ENCODE measurements around the gene MEX3C.

MEX3C gene

DNA sequence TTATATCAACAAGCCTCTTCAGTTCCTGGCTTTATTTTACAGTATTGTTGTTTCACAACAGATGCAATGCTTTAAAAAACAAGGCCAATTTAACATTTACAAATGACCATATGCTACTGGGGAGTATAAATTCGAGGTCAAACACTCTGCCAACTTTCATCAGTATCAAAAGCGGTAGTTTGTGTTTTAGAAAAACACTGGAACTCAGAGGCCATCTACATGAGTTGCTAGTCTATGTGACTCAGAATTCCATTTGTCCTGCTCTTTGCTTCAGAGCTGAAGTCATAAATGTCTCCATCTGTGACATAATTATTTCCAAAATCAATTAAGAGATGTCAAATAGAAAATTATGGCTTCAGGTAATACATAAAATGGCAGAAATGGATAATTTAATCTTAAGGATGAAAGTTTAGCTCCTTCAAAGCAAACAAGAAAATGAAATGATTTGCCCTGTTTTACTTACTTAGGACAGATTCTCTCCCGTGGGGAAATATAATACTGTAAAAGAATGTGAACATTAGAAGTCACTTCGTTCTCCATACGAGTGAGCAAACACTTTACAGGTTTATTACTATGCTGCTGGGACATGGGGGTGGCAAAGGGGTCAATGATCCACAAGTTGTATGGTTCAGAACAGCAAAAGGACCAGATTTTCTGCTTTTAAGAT is 3.7 kb downstream of the MEX3C start:
- DNase-seq (ENCODE audit: low read depth), result no peak
- TF ChIP-seq MAX (IDR thresholded peaks at IDR 0.05; ENCODE audit: low read depth, low read length) (no peak), MYC (IDR thresholded peaks at IDR 0.05; ENCODE audit: low read depth, low read length) (no peak), POLR2A (IDR thresholded peaks at IDR 0.05; ENCODE audit: extremely low read depth, insufficient read length) (no peak), CTCF (IDR thresholded peaks at IDR 0.05; ENCODE audit: low read depth, low read length) (no peak)
- H3K4me3 ChIP-seq (ENCODE audit: low read depth, low read length), result peak overlapping the region; percentile 80

- no peak for DNase-seq (ENCODE audit: low read depth)
- TF ChIP-seq CTCF (IDR thresholded peaks at IDR 0.05; ENCODE audit: low read depth, low read length), result no peak
- no peak for TF ChIP-seq POLR2A (IDR thresholded peaks at IDR 0.05; ENCODE audit: extremely low read depth, insufficient read length)
- no peak for TF ChIP-seq MAX (IDR thresholded peaks at IDR 0.05; ENCODE audit: low read depth, low read length)
- no peak for TF ChIP-seq MYC (IDR thresholded peaks at IDR 0.05; ENCODE audit: low read depth, low read length)
- peak overlapping the region; percentile 9 for H3K4me3 ChIP-seq (ENCODE audit: low read depth, low read length)
These were observed 4.8 kb downstream of the MEX3C start for GRCh38 chr18:51192696-51193095.

DNA sequence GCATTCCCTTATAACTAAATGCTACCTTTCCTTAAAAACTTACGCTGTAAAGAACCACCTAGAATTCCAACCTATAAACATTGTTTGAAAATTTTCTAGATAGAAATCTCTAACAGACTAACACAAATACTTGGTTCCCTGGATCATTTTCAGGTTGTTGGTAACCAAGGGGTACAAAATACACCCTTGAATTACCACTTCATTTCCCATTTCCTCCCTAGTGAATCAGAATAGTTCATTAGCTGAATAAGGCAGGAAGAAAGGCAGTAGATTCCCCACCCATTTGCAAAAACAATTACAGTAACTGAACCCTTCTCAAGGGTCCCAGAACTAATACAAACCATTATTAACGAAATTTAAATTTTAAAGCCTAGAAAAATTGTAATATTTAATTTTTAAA is 5.5 kb downstream of the MEX3C start:
- no peak for DNase-seq (ENCODE audit: low read depth)
- peak overlapping the region; percentile 9 for H3K4me3 ChIP-seq (ENCODE audit: low read depth, low read length)
- no peak for TF ChIP-seq CTCF (IDR thresholded peaks at IDR 0.05; ENCODE audit: low read depth, low read length)
- TF ChIP-seq MYC (IDR thresholded peaks at IDR 0.05; ENCODE audit: low read depth, low read length), result no peak
- TF ChIP-seq MAX (IDR thresholded peaks at IDR 0.05; ENCODE audit: low read depth, low read length), result no peak
- TF ChIP-seq POLR2A (IDR thresholded peaks at IDR 0.05; ENCODE audit: extremely low read depth, insufficient read length), result no peak

GRCh38 chr18:51191128-51191717 is 6.3 kb downstream of the MEX3C start:
- TF ChIP-seq POLR2A (IDR thresholded peaks at IDR 0.05; ENCODE audit: extremely low read depth, insufficient read length) (no peak), CTCF (IDR thresholded peaks at IDR 0.05; ENCODE audit: low read depth, low read length) (no peak), MAX (IDR thresholded peaks at IDR 0.05; ENCODE audit: low read depth, low read length) (no peak), MYC (IDR thresholded peaks at IDR 0.05; ENCODE audit: low read depth, low read length) (no peak)
- no peak for DNase-seq (ENCODE audit: low read depth)
- peak overlapping the region; percentile 13 for H3K4me3 ChIP-seq (ENCODE audit: low read depth, low read length)

- H3K4me3 ChIP-seq (ENCODE audit: low read depth, low read length), result no peak overlapping the region
- no peak for DNase-seq (ENCODE audit: low read depth)
- no peak for TF ChIP-seq MYC (IDR thresholded peaks at IDR 0.05; ENCODE audit: low read depth, low read length)
- TF ChIP-seq MAX (IDR thresholded peaks at IDR 0.05; ENCODE audit: low read depth, low read length), result no peak
- no peak for TF ChIP-seq POLR2A (IDR thresholded peaks at IDR 0.05; ENCODE audit: extremely low read depth, insufficient read length)
- no peak for TF ChIP-seq CTCF (IDR thresholded peaks at IDR 0.05; ENCODE audit: low read depth, low read length)
These were observed 7.5 kb downstream of the MEX3C start for GRCh38 chr18:51190000-51190399.
